Stimulated activated CD8-positive, alpha-beta memory T cell treated with anti-CD3 and anti-CD28 coated beads, Interleukin-12 subunit alpha, Interleukin-12 subunit beta, amount 100 ng/mL, for 4 hours (primary cell): ENCODE data around the gene NTHL1.

Experiments
- DNase-seq: peaks from one replicate; pipeline ENCODE4 v3.0.0-alpha.2; 2020; ENCODE audit warnings: low read depth

Gene NTHL1

DNA sequence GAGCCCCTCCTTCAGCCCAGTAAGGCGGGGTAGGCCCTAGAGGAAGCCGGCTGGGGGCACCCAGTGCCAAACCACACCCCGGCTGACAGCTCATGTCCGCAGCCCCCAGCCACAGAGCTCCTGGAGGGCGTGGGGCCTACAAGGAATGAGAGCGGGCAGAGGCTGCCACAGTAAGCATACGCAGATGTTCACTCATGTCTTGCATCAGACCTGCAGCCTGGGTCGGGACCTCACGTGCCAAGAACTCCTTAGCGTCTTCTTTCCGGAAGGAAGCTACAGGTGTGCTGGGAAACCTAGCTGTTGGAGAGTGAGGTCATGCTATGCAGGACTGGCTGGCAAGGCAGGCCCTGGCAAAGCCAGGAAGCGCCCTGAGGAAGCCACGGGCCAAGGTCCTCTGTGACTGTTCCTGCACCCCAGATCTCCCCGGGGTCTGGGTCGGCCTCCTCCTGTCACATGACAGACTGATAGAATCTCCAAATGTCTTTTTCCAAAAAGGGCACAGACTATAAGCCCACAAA lies 39.6 kb downstream of the NTHL1 start:
- no peak for DNase-seq

DNA sequence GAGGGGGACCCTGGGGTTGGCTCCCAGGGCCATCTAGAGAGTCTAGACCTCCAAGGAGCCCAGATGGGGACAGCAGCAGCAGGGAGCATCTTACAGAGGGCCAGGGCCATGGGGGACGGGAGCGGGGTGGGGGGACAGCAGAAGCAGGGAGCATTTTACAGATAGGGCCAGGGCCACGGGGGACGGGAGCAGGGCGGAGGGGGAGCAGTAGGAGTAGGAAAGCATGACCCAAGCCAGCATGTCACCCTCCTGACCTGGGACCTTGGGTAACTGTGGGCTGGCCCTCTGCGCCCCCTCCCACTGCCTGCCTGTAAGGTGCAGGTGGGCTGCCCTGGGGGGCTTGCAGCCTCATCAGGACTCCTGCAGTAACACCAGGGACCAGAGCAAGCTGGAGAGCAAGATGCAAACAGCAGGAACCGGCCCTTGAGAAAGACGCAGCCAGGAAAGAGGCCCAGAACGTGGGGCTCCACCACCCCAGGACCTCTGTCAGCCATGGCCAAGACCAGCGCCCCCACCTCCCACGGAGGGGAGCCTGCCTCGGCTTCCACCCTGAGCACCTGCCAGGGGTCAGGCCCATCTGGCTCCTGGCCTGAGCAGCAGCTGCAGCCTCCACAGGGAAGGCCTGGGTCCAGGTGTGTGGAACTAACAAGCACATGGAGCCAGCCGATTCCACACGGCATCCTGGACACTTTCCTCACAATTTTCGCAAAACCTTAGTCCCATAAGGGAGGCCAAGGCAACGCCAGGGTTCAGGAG lies 40.4 kb downstream of the NTHL1 start:
- no peak for DNase-seq

- no peak for DNase-seq
These were observed 41.3 kb downstream of the NTHL1 start for GRCh38 chr16:2006317-2006716.

DNA sequence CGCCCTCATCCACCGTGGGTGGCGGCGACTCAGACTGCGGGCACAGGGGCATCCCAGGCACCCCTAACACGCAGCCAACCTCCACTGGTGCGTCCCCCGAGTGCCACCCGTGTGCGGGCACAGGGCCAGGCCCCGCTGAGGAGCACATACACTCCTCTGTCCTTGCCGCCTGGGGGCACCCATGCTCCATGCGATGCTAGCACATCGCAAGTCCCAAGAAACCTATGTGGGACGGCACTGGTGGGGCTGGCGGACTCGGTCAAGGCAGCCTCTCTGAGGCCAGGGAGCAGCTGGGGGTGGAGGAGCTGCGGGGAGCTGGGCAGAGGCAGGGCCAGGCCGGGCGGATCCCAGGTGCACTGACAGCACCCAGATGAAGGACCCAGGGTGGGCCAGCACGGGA lies 42.0 kb downstream of the NTHL1 start:
- no peak for DNase-seq

- no peak for DNase-seq
These were observed 42.7 kb downstream of the NTHL1 start for GRCh38 chr16:2004795-2005517.

GRCh38 chr16:2003827-2004641 lies 43.6 kb downstream of the NTHL1 start:
- DNase-seq: peak; percentile 65

- no peak for DNase-seq
These were observed 44.3 kb downstream of the NTHL1 start for GRCh38 chr16:2003231-2003826.

GRCh38 chr16:2002406-2003230 lies 45.0 kb downstream of the NTHL1 start:
- no peak for DNase-seq

- no peak for DNase-seq
These were observed 45.9 kb downstream of the NTHL1 start for GRCh38 chr16:2001456-2002355.

- no peak for DNase-seq
These were observed 46.6 kb downstream of the NTHL1 start for GRCh38 chr16:2001035-2001434.

DNA sequence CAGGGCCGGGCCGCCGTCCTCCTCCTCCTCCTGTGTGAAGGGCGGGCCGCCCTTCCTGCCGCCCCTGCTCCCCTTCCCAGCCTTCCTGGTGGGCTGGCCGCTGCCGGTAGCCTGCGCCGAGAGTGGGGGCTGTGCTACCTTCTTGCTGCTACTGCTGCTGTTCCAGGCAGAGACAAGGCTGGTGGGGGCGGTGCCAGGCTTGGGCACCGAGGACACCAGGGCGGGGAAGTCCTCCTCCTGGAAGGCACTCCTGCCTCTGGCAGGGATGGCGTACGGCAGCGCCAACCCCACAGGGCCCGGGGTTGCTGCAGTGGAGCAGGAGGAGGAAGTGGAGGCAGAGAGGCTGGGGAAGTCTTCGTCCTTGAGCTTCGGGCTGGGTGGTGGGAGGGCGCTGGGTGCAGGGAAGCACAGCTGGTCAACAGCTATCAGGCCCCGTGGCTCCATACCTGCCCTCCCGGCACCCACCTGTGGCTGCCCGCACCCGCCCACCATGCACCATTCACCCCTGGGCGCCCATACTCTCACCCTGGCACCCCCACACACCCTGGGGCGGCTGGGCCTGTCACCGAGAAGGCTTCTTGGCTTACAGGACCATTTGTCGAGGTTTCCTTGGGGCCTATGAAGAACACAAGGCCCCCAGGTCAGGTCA lies 47.6 kb downstream of the NTHL1 start:
- no peak for DNase-seq

DNA sequence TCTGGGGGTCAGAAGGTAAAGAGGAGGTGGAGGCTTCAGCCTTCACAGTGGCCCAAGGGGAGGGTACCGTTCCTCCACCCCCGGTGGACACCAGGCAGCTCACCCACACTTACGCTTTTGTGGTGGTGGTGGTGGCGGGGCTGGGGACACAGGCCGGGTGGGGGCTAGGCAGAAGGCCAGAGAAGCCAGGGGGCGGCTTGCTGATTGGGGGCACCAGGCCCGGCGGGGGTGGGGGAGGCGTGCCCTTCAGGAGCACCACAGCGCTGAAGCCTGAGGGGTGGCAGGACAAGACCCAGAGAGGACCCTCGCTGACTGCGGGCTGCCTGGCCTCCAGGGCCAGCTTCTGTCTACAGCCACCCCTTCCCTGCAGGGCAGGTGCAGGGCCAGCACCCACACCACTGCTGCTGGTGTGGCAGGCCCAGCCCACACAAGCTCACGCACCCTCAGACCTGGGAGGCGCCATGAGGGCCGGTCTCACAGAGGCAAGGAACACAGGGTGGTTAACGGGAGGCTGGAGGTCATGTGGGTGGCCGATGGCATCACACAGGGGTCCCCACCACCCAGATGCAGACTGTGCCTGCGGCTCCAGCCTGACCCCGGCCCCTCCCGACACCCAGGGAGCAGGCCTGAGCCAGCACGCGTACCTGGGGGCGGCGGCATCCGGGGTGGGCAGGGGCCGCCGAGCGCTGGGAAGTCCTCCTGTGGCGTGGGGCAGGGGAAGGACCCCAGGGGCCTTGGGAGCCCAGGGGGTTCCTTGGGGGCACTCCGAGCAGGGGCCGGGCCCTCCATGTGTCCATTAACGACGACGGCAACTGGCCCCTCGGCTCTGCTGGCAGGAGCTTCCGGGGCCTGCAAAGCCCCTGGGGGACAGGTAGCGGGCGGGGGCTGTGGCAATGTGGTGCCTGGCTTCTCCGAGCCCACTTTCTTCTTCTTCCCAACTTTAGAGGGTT lies 48.5 kb downstream of the NTHL1 start:
- DNase-seq: no peak

- DNase-seq: no peak
These were observed 49.2 kb downstream of the NTHL1 start for GRCh38 chr16:1998360-1998835.

- no peak for DNase-seq
These were observed 49.9 kb downstream of the NTHL1 start for GRCh38 chr16:1997494-1998359.

- DNase-seq: no peak
These were observed 53.9 kb downstream of the NTHL1 start for GRCh38 chr16:1993731-1994131.

DNA sequence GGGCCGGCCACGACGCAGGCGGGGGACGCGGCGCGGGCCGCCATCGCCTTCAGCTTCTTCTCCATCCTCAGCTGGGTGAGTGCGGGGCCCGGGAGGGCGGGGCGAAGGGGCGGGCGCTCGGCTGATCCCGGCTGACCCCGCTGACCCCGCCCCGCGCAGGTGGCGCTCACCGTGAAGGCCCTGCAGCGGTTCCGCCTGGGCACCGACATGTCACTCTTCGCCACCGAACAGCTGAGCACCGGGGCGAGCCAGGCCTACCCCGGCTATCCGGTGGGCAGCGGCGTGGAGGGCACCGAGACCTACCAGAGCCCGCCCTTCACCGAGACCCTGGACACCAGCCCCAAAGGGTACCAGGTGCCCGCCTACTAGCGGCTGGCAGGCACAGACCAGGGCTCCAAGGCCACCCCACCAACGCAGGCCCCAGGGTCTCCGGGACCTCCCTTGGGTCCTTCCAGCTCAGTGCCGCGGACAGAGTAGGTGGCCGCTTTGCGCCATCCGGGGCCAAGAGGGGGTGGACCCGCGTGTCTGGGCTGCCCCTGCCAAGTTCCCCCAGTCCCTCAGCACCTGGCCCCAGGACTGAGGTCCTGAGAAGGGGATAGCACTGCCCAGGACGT lies 54.8 kb downstream of the NTHL1 start:
- no peak for DNase-seq
